ENCODE data around the gene ELP5. TPM values are rescaled to one million over a fixed set of nuclear protein-coding genes. Genes with fewer than 3 reads are reported as not detected.

ELP5 gene
- polyA plus RNA-seq, 1 experiment: 25.9 TPM

- no peak for DNase-seq (ENCODE audit: low read depth, low spot score)
- Histone ChIP-seq H3K9me3 (ENCODE audit: control insufficient read depth, insufficient read depth, low read length) (no peaks in the 10 kb centered on the region; the same call in 1 of the 2 replicates), H3K27me3 (ENCODE audit: control insufficient read depth, insufficient read depth, low read length) (no peaks in the 10 kb centered on the region), H3K27ac (ENCODE audit: low read depth, low read length) (peak overlapping the region; percentile 57), H3K4me3 (ENCODE audit: low read depth, low read length) (no peak overlapping the region)
- CTCF ChIA-PET: interaction anchor here (1.2 kb wide), 1 partner anchor 16 kb away, joined by 4 read pairs; no protein-coding TSS in a partner anchor
- TF ChIP-seq CTCF (IDR thresholded peaks at IDR 0.05; ENCODE audit: low read depth, low read length): no peak
- POLR2A ChIA-PET: interaction anchor here (5.7 kb wide), 1 partner anchor 15 kb away, joined by 42 read pairs; the partner anchor contains the start of genes ACADVL and DLG4
Observed at GRCh38 chr17:7235693-7236665, 16.0 kb upstream of the ELP5 start.

- H3K27ac ChIP-seq (ENCODE audit: low read depth, low read length): no peak overlapping the region
Observed at GRCh38 chr17:7236808-7237207, 15.2 kb upstream of the ELP5 start.

GRCh38 chr17:7237266-7237760, 14.7 kb upstream of the ELP5 start:
- DNase-seq (ENCODE audit: low read depth, low spot score): no peak
- POLR2A ChIA-PET: no interaction called here
- CTCF ChIA-PET: interaction anchor here (1.2 kb wide), 1 partner anchor 17 kb away, joined by 4 read pairs; no protein-coding TSS in a partner anchor

More at GRCh38 chr17:7236808-7237207, 15.2 kb upstream of the ELP5 start:
- DNase-seq (ENCODE audit: low read depth, low spot score): no peak
- no peak for TF ChIP-seq CTCF (IDR thresholded peaks at IDR 0.05; ENCODE audit: low read depth, low read length)
- Histone ChIP-seq H3K27me3 (ENCODE audit: control insufficient read depth, insufficient read depth, low read length) (no peaks in the 10 kb centered on the region), H3K4me3 (ENCODE audit: low read depth, low read length) (peak overlapping the region; percentile 93; the same call in 1 of the 2 replicates), H3K9me3 (ENCODE audit: control insufficient read depth, insufficient read depth, low read length) (no peaks in the 10 kb centered on the region; the same call in 1 of the 2 replicates)
- ChIA-PET POLR2A (interaction anchor here (5.7 kb wide), 1 partner anchor 16 kb away, joined by 42 read pairs; the partner anchor contains the start of genes ACADVL and DLG4), CTCF (interaction anchor here (1.2 kb wide), 1 partner anchor 16 kb away, joined by 4 read pairs; no protein-coding TSS in a partner anchor)

GRCh38 chr17:7237761-7238419, 14.1 kb upstream of the ELP5 start:
- H3K9me3 ChIP-seq (ENCODE audit: control insufficient read depth, insufficient read depth, low read length): peaks cover 3% of the 10 kb centered on the region; the same call in 1 of the 2 replicates
- ChIA-PET CTCF (no interaction called here), POLR2A (interaction anchor here (0.7 to 1.3 kb wide), 2 partner anchors 16 to 18 kb away, joined by 4 to 5 read pairs; partner anchors contain the start of genes ACADVL and DLG4)
- TF ChIP-seq CTCF (IDR thresholded peaks at IDR 0.05; ENCODE audit: low read depth, low read length): no peak
- H3K27me3 ChIP-seq (ENCODE audit: control insufficient read depth, insufficient read depth, low read length): no peaks in the 10 kb centered on the region
- H3K27ac ChIP-seq (ENCODE audit: low read depth, low read length): peak overlapping the region; percentile 57
- peak overlapping the region; percentile 93 for H3K4me3 ChIP-seq (ENCODE audit: low read depth, low read length)
- DNase-seq (ENCODE audit: low read depth, low spot score): no peak

More at GRCh38 chr17:7237266-7237760, 14.7 kb upstream of the ELP5 start:
- Histone ChIP-seq H3K27me3 (ENCODE audit: control insufficient read depth, insufficient read depth, low read length) (no peaks in the 10 kb centered on the region), H3K27ac (ENCODE audit: low read depth, low read length) (peak overlapping the region; percentile 57), H3K4me3 (ENCODE audit: low read depth, low read length) (peak overlapping the region; percentile 93), H3K9me3 (ENCODE audit: control insufficient read depth, insufficient read depth, low read length) (peaks cover 3% of the 10 kb centered on the region; the same call in 1 of the 2 replicates)
- no peak for TF ChIP-seq CTCF (IDR thresholded peaks at IDR 0.05; ENCODE audit: low read depth, low read length)

Data from AG04450 (cell line).